Superior temporal gyrus (tissue), 1 donor: Measurements from ENCODE around the gene AHDC1.
A peak's percentile ranks its signal among the peaks of the same experiment; 100 is the strongest.
"Not testable (repeated sequence)": the region's sequence is repeated elsewhere in the genome, so short reads cannot be mapped to it uniquely, and the experiment has no call there.

Source experiments
- DNase-seq: peaks from one replicate; pipeline ENCODE4 v3.0.0-alpha.2; 2016; ENCODE audit errors: extremely low spot score

Gene AHDC1

DNA sequence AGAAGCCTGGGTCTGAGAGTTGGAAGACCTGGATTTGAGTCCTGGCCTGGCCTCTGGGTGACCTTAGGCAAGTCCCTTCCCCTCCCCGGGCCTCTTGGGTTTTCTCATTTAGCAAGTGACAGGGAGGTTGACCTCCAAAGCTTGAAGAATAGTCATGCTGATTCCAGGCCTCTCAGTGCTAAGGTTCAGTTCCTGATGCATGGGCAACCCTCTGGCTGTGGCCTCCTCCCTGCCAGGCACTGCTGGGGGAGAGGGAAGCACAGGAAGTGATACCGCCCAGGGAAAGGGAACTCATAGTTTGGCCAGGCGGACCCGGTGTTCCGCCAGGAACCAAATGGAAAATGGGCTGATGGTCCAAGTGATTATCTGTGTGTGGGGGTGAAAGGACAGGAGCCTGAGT lies 90.4 kb downstream of the AHDC1 start:
- no peak for DNase-seq

DNA sequence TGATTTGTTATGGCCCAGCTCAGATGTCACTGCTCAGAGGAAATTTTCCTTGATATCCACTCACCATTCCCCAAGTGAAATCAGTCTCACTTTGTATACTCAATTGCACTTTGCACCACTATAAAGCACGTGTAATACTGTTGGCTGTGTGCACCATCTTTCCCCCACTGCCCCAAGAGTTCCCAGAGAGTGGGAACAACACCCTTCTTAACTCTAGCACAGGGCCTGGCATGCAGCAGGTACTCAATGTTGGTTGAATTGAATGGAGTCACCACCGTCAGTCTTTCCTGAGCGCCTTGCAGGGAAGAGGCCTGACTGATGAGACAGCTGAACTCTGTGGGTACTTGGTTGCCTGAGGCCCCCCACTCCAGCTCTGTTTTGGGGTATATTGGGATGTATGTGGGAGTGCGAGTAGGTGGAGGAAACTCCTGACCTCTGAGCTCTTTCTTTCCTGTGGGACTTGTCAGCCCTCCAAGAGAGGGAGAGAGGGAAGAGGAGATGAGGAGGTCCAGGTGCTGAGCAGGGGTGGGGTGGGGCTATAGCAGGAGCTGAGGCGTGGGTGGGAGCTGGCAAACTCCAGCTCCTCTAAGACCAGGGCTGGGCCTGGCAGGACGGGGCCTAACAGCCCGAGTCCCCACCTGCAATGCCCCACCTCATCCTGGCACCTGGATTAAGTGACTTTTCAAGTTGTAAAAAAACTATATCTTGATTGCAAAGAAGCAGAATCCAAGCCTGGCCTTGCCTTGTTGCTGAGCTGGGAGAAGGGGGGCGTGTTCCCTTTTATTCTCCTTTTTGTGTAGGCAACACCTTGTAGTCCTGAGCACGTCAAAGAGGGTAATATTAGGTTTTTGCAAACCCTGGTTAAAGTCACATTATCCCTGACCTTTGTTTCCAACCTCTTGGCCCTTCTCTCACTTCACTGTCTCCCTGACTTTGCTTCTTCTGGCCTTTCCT lies 94.5 kb downstream of the AHDC1 start:
- no peak for DNase-seq

DNA sequence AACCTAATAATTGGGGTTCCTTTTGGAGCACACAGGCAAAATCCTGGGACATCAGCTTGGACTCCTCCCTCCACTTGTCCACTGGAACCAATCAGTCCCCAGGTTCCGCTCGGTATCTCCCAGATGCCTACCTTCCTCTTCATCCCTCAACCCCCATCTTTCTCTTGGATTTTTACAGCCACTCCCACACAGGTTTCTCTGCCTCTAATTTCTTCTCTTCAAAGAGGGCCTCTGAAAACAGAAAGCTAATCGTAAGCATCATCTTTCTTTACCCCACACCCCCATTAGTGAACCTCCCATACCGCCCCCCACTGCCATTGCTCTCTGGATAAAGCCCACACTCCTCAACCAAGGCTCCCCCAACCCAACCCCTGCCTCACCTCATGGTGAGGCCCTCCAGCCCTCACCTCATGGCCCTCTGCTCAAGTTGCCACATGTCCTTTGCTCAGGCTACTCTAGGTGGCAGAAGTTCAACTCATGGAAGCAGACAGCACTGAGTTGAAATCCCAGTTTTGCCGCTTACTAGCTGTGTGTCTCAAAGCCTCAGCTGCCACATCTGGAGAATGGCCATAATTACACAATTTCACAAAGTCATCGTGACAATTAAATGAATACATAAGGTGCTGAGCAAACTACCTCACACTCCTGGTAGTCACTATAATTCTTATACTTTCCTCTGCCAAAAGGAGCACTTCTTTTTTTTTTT lies 95.8 kb downstream of the AHDC1 start:
- DNase-seq, result no peak

DNA sequence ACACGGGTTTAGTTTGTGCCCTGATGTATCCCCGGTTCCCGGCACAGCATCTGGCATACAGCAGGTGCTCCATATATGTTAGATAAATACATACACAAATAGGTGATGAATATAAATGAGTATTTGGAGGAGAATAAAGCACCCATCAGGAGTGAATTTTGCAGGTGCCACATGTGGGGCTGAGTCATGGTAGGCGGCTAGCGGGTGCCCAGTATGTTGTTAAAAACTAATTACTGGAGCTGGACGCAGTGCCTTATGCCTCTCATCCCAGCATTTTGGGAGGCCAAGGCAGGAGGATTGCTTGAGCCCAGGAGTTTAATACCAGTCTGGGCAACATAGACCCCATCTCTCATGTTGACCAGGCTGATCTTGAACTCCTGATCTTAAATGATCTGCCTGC lies 97.2 kb downstream of the AHDC1 start:
- DNase-seq, result no peak

DNA sequence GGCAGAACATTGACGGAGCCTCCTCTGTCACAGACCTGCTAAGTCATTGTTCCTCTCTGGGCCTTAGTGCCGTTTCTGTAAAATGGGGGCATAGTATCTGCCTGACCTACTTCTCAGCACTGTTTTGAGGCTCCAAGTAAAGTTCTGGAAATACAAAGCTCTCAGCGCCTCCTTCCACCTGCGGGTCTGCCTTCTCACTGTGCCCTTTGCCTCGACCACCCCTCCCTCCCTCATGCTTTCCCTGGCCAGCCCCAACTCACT lies 98.6 kb downstream of the AHDC1 start:
- no peak for DNase-seq

DNA sequence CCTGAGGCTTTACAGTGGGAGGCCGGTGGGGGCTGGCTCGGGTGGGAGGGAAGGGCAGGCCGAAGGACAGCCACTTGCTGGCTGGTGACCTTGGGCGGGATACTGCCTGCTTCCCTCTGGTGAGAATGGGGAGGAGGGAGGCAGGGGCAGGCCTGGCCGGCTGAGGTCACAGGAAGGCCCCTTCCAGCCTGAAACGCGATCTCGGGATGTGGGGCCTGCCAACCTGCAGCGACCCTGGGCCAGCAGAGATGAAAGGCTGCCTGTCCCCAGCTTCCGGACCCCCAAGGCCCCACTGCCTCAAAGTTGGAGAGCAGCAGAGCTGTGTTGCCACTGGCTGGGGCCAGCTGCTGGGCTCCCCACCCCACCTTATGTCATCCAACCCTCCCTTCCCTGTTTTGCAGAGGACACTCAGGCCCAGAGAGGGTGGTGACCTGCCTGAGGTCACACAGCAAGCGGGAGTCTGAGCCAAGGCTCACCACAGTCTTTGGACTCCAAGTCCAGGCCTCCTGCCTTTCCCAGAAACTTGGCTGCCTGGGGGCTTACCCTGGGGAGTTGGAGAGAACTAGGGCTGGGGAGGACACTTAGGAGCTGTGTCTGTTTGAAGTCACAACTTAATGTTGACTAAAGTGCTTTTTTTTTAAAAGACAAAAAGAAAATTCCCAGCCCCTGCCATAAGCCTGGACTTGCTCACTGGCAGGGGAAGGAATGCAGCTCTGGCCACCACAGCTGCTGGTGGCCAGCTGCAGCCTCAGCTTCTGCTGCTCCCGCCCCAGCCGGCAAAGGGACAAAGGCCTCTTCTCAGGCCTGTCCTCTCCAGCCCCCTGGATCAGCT lies 99.1 kb downstream of the AHDC1 start:
- peak; percentile 94 for DNase-seq

DNA sequence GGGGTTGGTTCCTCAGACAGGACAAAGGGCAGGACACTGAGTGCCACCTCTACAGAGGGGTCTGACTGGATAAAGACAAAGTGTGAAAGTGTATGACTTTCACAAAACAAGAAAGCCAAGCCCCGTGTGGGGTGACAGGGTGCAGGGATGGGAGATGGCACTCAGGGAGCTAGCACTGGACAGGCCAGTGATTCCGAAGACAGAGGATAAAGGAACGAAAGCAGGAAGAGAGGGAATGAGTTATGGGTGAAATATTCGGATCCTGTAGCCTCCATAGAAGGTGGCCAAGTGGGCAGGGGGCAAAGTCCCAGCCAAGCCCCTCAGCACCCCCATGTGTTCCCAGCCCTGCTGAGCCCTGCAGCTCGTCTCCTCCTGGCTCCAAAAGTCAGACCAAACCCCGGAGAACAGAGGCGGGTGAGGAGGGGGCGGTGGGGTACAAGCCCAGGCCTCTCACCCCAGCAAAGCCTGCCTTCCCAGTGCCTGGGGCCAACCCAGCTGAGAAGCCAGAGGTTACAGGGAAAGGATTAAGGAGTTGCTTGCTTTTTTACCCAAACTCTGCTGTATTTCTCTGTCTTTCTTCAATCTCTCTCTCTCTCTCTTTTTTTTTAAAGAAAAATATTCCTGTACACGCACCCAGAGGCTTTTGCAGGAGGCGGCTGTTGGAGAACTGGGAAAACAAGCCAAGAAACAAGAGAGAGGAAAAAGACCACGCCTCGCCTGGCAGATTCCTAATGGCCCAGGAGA lies 99.9 kb downstream of the AHDC1 start:
- no peak for DNase-seq

DNA sequence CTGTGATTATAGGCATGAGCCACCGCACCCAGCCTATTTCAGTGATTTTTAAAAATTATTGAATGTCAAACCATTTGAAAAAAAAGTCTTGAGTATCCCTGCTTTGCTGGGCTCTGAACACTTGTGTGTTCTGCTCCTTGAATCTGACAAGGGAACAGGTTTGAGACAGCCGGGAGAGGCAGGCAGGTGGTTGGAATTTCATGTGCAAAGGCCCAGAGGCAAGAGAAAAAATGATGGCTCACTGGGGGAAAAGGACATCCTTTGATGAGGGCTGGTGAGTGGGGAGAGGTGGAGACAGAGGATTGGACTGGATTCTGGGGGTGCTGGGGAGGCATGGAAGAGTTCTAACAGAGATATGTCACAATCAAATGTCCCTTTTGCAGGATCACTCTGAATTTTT lies 100.9 kb downstream of the AHDC1 start:
- no peak for DNase-seq

DNA sequence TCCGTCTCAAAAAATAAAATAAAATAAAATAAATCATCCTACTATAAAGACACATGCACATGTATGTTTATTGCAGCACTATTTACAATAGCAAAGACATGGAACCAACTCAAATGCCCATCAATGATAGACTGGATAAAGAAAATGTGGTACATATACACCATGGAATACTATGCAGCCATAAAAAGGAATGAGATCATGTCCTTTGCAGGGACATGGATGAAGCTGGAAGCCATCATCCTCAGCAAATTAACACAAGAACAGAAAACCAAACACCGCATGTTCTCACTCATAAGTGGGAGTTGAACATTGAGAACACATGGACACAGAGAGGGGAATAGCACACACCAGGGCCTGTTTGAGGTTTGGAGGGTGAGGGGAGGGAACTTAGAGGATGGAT lies 102.8 kb downstream of the AHDC1 start:
- not testable (repeated sequence) for DNase-seq

DNA sequence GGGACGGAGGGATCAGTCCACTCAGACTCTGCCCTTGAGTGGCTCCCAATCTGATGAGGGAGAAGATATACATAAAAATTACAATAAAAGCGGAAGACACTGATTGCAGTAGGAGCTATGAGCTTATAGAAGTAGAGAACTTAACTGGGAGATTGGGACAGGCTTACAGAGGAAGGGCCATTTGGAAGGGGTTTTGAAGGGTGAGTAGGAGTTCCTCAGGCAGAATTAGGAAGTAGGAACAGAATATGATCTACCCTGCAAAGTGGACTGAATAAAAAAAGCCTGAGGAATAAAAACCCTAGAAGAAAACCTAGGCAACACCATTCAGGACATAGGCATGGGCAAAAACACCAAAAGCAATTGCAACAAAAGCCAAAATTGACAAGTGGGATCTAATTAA lies 104.8 kb downstream of the AHDC1 start:
- DNase-seq, result no peak

DNA sequence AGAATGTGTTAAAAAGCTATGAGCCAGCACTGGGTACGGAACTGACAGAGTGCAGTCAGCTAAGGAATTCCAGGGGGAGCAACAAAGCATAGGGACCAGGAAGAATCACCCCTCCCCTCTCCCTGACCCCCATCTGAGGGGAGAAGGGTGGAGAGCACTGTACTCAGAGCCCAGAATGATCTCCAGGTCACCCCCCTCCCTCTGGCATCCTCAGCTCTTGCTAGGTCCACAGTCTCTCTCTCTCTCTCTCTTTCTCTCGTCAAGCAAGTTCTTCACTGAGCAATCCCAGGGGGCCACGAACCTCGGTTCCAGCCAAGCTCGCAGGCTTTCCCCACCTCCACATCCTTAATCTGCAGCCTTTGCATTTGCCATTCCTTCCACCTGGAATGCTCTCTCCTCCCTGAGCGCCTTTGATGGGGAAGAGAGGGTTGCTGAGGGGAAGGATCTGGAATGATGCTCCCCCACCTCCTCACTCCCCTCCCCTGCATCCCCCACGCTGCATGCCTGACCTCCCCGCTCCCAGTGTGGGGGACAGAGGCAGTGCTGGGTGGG lies 107.3 kb downstream of the AHDC1 start:
- DNase-seq, result no peak

DNA sequence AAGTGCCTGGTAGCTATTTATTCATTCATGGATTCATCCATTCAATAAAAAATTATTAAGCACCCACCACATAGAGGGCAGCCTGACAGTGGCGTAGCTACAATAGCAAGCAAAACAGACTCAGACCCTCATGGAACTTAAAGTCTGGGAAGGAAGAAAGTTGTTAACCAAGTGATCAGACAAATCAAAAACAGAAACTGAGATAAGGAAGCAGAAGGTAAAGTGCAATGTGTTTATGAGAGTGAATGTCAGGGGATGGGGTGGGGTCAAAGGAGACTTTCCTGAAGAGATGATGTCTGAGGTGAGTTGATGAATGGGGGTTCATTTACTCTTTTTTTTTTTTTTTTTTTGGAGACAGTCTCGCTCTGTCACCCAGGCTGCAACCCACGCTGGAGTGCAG lies 111.1 kb downstream of the AHDC1 start:
- no peak for DNase-seq

DNA sequence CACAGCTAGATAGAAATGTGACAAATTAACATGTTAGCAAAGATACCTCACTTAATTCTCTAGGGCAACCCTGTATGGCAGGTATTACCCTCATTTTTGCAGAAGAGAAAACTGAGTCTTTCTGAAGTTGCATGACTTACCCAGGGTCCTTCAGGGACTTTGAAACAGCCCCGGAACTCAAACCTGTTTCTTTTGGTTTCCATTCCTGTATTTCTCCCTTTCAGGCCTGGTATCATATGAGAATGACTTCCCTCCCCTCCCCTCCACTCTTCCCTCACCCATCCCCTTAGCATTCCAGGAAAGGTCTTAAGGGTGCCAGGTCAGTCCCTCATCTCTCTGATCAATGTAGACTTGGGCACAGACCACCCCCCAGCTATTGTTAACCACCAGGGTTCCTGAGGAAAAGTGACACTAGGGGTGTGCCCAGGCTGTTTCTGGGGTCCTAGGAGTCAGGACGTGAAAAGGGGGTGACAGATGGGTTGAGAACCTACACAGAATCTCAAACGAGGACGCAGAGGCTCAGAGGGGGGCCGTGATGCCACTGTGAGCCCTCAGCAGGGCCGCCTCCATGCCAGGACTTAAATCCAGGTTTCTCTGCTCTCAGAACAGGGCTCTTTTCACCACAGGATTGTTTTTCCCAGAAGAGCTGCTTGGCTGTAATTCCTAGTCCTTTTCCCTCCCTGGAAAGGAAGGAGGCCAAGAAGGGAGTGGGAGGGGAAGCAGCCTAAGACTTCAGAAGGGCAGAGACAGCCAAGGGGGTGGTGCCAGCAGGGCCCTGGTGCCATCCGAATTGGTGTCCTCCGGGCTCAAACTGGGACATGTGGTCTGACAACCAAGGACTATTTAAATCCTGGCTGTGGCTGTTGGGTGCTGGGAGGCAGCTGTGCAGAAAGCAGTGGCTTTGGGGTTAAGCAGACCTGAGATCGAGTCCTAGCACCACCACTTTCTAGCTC lies 111.9 kb downstream of the AHDC1 start:
- DNase-seq, result peak; percentile 53

DNA sequence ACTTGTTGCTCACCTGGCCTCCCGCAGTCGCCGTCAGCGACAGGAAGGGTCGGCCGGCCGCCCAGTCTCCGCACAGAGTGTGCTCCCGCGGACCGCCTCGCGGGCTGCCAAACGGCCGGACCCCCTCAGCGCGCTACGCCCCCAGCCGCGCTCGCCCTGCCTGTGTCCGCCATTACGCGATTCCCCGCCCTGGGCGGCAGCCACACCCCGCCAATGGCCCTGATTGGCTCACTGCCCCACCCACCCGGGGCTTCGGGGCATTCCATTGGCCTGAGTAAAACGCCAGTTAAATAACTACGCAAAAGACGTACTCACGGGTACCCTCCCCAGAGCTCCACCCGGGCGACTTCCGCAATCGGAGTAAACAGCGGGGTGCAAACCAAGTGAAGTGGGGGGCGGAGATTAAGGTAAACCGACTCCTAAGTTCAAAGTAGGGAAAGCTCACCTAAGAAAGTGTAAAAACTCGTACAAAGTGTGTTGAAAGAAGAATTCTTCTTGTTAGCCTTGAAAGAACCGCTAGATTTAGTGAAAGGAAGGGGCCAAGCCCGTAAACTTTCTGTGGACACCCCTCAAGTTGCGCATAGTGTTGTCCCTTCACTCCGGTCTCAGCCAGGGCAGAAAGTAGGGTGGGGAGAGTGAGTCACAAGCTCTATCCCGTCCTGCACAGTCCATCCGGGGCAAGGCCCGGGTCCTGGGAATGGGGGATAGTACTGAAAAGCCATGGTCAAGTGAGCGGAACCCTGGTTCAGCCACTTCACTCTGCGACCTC lies 113.8 kb downstream of the AHDC1 start, which contains the start of gene WASF2:
WASF2 (minus strand) TSS at position 195 of the 769 bp plus-strand sequence. CDS start 61,277 bp downstream, outside the sequence.
- DNase-seq, result peak; percentile 99

DNA sequence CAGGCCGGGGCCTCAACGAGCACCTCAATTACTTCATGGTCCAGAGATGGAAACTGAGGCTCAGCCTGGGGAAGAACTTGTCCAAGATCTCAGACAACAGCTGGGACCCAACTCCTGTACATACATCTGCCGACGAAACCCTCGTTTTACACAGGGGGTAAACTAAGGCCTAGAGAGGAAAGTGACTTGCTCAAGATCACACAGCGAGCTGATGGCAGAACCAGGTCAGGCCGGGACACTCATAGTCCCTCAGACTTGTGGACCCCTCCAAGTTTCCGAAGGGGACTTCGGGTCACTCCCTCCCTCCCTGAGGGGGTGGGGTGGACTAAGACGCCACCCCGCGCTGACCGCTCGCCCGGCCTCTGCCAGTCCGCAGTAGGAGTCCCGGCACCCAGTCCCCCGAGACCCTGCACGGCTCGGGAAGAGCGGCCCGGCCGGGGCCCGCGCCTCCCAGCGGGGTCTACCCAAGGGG lies 114.4 kb downstream of the AHDC1 start:
- DNase-seq, result peak; percentile 51

DNA sequence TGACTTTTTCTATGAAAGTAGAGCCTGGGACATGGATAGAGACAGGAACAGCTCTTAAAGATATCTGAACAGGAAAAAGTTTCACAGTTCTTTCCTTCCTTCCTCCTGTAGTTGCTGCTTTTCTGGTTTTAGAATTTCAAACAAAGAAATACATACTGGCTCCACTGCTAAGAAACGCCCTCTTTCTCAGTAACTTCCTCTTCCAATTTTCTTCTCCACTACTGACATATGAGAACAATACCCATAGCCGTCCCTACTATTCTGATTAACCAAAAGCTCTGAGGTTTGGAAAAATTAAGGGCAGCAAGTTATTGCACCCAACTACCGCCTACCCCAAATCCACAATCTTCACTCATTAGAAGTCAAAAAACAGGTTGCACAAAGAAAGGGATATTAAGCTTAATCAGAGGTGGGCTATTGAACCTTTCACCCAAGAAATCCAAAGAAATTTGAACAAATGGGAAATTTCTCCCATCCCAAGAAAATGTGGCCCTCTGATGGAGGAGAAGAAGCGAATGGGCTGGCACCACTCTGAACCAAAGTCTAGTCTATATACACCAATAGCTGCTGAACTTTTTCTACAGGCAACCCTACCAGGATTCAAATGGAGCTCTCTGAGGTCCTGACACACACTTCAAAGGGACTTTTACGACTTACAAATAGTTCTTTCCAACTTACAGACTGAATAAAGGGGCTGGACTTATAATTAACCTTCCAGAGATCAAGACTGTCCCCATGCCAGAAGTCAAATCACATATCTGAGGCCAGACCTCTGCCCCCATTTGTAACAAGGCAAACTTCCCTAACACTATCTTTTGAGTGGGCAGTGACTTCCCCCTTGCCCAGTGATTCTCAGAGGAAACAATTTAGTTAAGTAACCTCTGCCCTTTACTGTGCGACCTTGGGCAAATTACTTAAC lies 115.7 kb downstream of the AHDC1 start:
- peak; percentile 44 for DNase-seq

DNA sequence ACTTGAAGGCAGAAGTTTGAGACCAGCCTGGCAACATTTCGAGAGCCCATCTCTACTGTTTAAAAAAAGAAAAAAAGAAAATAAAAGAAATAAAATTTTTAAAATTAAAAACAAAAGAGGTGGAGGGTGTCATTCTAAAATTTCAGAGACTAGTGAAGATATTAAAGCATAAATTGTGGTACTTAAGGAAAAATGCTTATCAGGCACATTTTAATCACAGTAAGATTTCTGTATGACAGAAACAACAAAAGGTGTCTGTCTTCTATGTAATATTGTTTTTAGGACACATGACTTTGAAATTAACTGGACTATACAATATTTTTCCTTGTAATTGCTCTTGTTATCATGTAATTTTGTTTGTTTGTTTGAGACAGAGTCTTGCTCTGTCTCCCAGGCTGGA lies 118.6 kb downstream of the AHDC1 start:
- no peak for DNase-seq
